OCI-LY1 (cell line): Measurements from ENCODE around the gene ZNHIT2.
A peak's percentile ranks its signal among the peaks of the same experiment; 100 is the strongest.

Experiments
- CTCF ChIP-seq: fragments of 200-600 bp; sonication (generic), shearing (Covaris generic); IDR thresholded peaks from 2 replicates; pipeline ENCODE4 v1.5.1; 2017; ENCODE audit warnings: mild to moderate bottlenecking, antibody characterized with exemption, low read length, moderate library complexity, mixed read lengths
- EZH2 ChIP-seq: fragments of 200-600 bp; sonication (generic), shearing (Covaris generic); IDR thresholded peaks from 2 replicates; pipeline ENCODE4 v1.8.0; 2017; ENCODE audit warnings: borderline replicate concordance, mixed run types, mild to moderate bottlenecking, antibody characterized with exemption, low read length, moderate library complexity, mixed read lengths

- TF ChIP-seq CTCF: peak; percentile 94
- TF ChIP-seq EZH2: no peak
Observed at GRCh38 chr11:65112546-65113360, 4.7 kb downstream of the ZNHIT2 start.
